CMK (cell line): ENCODE measurements around the gene ARMC5.
A peak's percentile ranks its signal among the peaks of the same experiment; 100 is the strongest.

Experiments used
- DNase-seq: peaks from one replicate; pipeline ENCODE4 v3.0.0-alpha.2; 2010; ENCODE audit warnings: low read depth

Gene ARMC5

DNA sequence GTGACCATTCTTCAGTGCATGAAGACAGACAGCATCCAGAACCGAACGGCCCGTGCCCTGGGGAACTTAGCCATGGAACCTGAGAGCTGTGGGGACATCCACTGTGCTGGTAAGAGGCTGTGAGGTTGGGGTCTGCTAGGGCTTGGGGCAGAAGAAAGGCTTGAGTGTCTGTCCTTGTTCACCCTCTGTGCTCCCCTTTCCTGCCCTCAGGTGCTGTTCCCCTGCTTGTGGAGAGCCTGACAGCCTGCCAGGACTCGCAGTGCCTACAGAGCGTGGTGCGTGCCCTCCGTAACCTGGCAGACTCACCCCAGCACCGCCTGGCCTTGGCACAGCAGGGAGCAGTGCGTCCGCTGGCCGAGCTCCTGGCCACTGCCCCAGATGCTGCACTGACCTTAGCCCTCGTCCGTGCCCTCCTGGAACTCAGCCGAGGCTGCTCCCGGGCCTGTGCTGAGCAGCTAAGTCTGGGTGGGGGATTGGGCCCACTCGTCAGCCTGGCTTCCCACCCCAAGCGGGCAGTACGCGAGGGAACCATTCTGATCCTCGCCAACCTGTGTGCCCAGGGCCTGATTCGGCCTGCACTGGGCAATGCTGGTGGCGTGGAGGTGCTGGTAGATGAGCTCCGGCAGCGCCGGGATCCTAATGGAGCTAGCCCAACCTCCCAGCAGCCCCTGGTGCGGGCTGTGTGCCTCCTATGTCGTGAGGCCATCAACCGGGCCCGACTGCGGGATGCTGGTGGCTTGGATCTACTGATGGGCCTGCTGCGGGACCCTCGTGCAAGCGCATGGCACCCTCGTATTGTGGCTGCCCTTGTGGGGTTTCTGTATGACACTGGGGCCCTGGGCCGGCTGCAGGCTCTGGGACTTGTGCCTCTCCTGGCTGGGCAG lies 2.9 kb downstream of the ARMC5 start:
- DNase-seq: no peak

DNA sequence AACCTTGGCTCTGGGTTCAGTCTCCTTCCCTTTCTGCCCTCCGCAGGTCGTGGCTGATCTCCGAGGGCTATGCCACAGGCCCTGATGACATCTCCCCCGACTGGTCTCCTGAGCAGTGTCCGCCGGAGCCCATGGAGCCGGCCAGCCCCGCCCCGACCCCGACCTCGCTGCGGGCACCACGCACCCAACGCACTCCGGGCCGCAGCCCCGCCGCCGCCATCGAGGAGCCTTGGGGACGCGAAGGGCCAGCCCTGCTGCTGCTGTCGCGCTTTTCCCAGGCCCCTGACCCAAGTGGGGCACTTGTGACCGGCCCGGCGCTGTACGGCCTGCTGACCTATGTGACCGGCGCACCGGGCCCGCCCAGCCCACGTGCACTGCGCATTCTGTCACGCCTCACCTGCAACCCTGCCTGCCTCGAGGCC lies 5.1 kb downstream of the ARMC5 start:
- DNase-seq: no peak

DNA sequence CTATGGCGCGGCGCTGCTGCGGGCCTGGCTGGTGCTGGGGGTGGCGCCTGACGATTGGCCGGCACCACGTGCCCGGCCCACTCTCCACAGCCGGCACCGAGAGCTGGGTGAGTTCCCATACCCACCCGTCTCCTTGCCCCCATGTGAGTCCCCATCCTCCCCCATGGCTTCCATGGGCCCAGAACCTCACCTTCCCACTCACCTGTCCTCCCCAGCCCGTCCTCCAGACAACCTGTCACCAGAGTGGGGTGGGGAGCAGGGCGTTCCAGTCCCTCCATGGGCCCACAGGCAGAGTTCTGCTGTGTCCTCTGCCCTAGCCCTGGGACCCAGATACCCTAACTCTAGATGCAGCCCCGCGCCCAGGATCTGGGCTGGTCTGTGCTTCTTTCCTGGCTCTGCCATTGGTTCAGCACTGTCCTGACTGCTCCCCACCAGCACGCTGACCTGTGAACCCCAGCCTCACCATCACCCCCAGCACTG lies 5.5 kb downstream of the ARMC5 start:
- DNase-seq: no peak

DNA sequence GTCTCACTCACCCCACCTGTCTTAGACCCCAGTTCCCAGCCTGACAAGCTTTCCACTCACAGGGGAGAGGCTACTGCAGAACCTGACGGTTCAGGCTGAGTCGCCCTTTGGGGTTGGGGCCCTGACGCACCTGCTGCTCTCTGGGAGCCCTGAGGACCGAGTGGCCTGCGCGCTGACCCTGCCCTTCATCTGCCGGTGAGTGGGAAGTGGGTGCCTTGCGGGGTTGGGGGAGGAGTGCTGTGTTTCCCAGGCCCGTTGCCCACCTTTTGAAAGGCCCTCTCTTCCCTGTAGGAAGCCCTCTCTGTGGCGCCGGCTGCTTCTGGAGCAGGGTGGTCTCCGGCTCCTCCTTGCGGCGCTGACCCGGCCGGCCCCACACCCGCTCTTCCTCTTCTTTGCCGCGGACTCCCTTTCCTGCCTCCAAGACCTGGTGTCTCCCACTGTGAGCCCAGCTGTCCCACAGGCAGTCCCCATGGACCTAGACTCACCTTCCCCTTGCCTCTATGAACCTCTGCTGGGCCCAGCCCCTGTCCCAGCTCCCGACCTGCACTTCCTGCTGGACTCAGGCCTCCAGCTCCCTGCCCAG lies 6.6 kb downstream of the ARMC5 start:
- DNase-seq: no peak

DNA sequence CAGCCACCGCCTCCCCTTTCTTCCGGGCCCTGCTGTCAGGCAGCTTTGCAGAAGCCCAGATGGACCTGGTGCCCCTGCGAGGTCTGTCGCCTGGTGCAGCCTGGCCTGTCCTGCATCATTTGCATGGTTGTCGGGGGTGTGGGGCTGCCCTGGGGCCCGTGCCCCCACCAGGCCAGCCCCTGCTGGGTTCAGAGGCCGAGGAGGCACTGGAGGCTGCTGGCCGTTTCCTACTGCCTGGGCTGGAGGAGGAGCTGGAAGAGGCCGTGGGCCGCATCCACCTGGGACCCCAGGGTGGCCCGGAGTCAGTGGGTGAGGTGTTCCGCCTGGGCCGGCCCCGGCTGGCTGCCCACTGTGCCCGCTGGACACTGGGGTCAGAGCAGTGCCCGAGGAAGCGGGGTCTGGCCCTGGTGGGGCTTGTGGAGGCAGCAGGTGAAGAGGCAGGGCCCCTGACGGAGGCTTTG lies 7.1 kb downstream of the ARMC5 start:
- DNase-seq: no peak

DNA sequence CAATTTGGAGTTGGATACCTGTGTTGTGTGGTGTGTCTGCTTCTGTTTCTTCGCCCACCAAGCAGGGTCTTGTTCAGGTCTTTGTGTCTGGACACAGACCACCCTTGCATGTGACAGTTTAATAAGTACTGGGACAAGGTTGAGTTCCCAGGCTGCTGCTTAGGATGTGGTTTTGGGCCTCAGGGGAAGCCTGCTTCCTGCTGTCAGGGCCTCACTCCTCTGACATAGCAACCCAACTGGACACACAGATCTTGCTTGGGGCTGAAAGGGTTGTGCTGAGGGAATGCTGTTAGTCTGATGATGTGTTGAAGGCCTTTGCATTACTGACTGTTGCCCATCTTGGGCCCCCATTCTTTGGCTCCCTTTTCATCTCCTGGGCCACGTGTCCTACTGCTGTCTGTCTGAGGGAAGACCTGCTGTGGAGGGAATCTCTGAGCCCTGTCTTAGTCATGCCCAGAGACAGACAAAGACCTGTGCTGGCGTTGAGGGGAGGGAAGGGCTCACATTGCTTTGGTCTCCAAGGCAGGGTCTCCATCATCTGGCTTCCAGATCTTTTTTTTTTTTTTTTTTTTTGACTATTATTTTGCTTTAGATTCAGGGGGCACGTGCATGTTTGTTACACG lies 8.0 kb downstream of the ARMC5 start:
- DNase-seq: no peak

DNA sequence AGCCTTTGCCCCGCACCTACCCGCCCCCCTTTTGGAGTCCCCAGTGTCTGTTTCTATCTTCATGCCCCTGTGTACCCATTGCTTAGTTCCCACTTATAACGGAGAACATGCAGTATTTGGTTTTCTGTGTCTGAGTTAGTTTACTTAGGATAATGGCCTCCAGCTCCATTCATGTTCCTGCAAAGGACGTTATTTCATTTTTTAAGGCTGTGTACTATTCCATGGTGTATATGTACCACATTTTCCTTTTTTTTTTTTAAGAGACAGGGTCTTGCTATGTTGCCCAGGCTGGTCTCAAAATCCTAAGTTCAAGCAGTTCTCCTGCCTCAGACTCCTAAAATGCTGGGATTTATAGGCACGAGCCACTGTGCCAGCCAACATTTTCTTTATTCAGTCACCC lies 8.6 kb downstream of the ARMC5 start:
- no peak for DNase-seq

DNA sequence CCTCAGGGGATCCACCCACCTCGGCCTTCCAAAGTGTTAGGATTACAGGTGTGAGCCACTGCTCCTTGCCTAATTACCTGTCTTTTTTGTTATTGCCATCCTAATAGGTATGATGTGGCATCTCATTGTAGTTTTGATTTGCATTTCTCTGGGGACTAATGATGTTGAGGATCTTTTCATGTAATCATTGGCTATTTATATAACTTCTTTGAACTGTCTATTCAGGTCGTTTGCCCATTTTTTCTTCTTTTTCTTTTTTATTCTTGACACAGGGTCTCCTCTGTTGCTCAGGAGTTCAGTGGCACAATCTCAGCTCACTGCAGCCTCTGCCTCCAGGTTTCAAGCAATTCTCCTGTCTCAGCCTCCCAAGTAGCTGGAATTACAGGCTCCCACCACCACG lies 11.3 kb downstream of the ARMC5 start:
- DNase-seq: no peak

DNA sequence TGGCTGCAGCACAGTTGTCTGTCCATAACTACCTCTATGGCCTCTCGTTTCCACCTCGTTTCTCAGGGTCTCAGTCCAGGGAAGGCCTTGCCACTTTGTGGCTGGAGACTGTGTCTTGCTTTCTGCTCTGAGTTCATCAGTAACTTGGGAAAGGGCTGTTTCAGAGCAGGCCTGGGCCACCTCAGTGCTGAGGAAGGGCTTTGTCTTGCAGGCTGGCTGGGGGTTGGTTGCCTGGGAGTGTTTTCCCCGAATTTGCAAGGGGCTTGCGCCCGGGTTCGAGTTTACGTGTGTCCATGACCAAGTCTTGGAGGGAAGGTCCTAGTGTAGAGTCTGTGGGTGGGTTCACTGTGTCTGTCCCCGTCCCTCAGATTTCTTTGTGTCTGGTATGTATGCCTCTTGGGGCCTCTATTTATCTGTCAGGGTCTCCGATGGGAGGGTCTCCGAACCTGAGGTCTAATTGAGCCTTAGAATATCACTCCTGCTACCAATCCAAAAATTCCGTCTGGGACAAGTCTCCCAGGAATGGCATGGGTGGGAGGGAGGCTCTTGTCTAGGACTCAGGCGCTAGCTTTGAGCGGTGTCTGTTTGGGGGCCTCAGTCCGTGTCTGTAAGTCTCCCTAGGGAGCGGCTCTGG lies 12.1 kb downstream of the ARMC5 start:
- DNase-seq: no peak

DNA sequence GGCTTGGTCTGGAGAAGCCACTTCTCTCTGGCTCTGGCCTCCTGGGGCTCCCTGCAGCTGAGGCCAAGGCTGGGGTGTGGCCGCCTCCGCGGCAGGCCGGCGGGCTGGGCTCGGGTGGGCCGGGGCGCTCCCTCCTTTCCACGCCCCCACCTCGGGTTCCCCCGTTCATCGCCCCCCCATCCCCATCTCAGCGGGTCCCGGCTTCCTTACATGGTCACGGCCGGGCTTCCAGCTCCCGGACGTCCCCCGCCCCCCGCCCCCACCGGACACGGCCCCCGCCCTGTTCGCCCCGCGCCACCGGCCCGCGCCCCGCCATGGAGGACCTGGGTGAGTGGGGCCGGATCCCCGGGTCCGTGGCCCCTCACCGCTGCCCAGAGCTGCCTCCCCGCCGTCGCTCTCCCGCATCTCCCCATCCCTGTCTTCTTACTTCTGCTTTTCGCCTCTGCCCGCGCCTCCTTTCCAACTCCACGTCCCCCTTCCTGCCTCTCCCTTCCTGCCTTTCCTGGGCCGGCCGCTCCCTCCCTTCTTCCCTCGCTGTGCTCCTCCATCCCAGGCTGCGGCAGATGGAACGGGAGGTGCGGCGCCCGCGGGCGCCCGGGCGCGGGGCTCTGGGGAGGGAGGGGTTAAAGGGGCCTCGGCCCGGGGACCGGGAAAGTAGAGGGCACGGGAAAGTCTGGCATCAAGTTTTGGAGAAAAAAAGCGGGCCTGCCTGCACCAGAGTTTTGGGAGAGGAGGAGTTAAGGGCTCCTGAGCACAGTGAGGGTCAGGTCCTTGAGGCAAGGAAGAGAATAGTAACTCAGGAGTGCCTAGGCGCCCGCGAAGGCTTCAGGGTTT lies 12.8 kb downstream of the ARMC5 start, which contains the start of gene TGFB1I1:
TGFB1I1 (plus strand) TSS at position 278 of the 834 bp plus-strand sequence; CDS start at position 315, 37 bp downstream.
- no peak for DNase-seq

DNA sequence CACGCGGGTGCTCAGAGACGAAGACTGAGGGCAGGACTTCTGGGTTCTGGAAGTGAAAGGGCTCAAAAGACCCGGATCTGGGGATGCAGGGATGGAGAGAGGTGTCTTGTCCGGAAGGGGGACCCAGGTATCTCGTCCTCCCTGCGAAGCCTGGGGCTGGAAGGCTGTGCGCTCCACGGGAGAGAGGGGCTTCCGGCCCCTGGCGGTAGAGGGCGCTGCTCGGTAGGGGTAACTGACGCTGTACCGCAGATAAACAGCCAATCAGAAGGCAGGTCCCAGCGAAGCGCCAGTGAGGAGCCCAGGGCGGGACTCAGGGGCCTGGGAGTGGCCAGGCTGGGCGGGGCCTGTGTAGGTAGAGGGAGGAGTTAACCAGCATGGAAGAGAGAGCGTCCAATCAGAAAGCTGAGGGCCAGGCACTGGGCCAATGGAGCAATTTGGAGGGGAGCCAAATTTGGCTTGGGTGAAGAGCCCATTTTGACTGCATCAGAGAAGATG lies 13.5 kb downstream of the ARMC5 start:
- DNase-seq: peak; percentile 57

DNA sequence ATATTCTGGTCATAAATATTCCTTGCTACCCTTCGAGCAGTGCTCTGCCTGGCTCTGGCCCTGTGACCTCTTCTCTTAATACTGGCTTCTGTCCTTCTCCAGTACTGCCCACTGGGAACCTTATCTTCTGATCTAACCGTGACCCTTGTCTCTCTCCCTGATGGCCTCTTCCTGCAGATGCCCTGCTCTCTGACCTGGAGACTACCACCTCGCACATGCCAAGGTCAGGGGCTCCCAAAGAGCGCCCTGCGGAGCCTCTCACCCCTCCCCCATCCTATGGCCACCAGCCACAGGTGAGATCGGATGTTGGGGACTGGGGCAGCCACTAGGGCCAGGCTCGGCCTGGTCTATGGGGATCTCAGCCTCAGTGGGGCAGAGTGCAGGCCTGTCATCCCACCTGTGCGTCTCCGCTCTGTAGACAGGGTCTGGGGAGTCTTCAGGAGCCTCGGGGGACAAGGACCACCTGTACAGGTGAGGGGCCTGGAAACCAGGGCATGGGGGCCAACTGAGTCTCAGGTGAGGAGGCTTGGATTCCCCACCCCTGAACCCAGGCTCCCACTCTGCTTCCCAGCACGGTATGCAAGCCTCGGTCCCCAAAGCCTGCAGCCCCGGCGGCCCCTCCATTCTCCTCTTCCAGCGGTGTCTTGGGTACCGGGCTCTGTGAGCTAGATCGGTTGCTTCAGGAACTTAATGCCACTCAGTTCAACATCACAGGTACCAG lies 14.1 kb downstream of the ARMC5 start:
- no peak for DNase-seq

DNA sequence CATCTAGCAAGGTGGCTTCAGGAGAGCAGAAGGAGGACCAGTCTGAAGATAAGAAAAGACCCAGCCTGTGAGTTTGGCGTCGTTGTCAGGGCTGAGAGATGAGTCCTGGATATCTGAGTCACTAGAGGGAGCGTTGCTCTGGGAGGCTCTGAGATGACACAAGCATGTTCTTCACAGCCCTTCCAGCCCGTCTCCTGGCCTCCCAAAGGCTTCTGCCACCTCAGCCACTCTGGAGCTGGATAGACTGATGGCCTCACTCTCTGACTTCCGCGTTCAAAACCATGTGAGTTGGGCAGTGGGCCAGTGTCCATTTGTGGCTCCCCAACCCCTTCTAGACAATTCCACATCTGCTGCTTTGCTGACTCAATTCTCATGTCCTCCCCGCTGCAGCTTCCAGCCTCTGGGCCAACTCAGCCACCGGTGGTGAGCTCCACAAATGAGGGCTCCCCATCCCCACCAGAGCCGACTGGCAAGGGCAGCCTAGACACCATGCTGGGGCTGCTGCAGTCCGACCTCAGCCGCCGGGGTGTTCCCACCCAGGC lies 14.9 kb downstream of the ARMC5 start:
- DNase-seq: no peak

DNA sequence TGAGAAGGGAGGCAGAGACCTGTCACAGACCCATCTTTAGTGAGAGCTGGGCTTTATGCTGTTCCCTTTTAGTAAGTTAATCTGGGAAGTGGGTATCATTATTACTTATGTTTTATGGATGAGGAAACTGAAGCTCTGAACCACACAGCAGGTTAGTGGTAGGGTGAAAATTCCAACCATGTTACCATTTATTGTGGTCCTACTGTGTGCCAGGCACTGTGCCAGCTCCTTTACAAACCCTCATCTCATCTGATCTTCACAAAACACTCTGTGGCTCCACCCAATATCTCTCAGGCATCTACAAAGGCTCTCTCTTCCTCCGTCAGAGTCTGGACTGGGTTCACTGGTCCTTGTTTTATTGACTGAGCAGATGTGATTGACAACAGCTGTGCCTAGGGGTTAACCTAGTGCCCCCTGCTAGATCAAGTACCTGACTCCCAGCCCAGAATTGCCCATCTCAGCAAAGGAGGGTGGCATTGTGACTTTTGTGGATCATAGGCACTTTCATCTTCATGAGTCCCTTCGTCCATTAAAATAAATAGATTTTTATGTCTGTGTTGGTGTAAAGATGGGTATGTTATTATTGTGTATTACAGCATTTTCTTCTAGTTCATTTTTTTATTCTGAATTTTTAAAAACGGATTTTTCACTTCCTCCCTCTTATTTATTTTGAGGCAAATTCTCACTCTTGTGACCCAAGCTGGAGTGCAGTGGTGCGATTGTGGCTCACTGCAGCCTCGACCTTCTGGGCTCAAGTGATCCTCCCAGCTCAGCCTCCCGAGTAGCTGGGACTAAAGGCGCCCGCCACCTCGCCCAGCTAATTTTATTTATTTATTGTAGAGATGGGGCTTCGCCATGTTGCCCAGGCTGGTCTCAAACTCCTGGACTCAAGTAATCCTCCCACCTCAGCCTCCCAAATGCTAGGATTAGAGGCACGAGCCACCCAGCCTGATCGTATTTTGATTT lies 15.8 kb downstream of the ARMC5 start:
- DNase-seq: no peak

DNA sequence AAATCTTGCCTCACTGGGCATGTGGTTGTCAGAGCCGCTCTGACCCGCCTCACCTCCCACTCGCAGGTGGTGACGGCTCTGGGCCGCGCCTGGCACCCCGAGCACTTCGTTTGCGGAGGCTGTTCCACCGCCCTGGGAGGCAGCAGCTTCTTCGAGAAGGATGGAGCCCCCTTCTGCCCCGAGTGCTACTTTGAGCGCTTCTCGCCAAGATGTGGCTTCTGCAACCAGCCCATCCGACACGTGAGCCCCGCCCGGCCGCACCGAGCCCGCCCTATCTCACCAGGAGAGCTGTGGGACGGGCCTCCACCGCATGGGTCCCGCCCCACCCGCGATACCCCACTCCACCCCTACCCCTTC lies 16.6 kb downstream of the ARMC5 start:
- no peak for DNase-seq

DNA sequence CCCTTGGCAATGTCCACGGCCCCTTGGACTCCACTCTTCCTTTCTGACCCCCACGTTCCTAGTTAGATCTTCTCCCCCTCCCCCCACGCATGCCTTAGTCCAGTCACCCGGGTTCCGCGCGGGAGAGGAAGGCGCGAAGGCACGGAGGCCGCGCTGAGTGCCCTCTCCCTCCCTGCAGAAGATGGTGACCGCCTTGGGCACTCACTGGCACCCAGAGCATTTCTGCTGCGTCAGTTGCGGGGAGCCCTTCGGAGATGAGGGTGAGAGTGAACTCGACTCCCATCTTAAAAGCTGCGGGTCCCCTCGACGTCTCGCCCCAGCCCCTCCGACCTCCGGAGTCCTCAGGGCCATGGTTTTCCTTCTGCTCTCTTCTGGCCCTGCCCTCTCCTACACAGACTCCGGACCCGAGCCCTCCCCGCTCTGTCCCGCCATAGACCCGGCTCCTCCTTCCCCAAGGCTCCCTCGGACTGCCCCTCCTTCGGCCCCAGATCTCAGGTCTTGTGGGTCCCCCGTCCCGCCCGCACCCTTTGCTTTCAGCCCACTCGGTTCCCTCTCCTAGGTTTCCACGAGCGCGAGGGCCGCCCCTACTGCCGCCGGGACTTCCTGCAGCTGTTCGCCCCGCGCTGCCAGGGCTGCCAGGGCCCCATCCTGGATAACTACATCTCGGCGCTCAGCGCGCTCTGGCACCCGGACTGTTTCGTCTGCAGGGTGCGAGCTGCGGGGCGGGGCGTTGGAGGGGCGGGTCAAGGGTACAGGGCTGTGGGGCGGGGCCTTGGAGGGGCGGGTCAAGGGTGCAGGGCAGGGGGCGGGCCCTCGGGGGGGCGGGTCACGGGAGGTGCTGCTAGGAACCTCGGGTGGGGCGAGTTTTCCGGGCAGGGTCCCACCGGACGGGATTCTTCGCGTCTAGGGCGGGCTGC lies 17.3 kb downstream of the ARMC5 start:
- no peak for DNase-seq

DNA sequence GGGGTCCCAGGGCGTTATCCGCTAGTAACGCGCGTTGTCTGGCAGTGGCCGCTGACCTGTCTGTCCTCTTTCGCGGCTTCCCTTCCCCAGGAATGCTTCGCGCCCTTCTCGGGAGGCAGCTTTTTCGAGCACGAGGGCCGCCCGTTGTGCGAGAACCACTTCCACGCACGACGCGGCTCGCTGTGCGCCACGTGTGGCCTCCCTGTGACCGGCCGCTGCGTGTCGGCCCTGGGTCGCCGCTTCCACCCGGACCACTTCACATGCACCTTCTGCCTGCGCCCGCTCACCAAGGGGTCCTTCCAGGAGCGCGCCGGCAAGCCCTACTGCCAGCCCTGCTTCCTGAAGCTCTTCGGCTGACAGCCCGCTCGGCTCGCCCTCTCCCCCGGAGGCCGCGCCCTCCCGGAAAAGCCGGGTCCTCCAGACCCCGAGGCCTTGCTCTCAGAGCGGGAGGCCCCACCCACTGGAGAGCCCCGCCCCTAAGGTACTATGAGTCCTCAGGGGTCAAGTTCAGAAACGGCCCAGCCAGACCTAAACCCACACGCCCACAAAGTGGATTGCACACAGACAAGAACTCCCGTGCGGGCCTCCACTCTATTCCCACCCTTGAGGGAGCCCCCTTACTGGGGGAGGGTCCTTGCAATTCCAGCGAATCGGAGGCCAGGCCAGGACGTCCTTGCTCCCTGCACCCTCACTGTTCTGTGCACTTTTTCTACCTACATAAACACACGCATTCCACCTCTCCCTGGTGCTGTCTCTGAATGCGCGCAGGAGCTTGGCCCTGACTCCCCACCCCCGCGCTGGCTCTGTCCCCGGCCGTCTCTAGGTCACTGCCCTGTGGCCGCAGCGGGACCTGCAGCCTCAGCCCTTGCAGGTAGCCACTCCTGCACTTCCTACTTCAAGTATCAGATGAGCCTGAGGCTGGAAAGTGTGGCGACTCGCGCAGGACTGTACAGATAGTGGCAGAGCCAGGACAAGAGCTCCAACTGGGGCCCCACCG lies 18.2 kb downstream of the ARMC5 start:
- DNase-seq: no peak
